NCI-H146 treated with DMSO at 0.1 percent for 48 hours (cell line): ENCODE data around the gene DHX38.
A peak's percentile ranks its signal among the peaks of the same experiment; 100 is the strongest.

Experiments
- DNase-seq: peaks from one replicate; lab custom pipeline; 2025; ENCODE audit not compliant: unreplicated experiment; lab: John Stamatoyannopoulos, UW

Gene DHX38

DNA sequence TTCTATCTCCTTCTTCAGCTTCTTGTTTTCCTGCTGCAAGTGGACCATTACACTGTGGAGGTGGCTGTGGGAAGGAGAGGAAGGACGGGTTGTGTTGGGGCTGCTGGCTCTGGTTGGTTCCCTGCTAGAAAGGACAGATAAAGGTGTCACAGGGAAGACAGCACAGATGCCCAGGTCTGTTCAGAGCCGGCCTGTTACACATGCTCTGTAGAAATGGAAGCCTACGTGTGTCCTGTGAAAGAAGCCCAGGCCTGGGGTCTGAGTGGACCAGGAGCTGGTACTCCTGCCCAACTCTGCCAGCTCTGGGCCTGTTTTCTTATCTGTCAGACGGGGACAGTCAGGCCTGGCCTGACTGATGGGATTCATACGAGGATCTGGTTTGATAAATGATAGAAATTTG is 26.4 kb downstream of the DHX38 start:
- no peak for DNase-seq

GRCh38 chr16:72122308-72122707 is 28.7 kb downstream of the DHX38 start:
- no peak for DNase-seq

DNA sequence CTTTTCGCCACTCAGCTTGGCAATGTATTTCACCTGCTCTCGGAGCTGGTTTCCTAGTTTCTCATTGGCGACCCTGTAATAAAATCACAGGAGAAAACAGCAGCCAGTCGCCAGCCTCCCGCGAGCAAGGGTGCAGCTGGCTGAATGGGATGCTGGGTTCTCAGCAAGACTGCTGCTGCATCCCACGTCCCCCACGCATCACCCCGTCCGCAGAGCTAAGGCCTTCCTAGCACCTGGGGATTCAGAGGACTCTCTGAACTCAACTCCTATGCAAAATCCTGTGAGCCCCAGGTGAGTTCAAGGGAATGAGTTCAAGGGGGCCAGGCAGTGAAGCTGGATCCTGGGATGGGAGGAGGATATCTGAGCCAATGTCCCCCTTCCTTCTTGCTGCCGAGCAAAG is 29.3 kb downstream of the DHX38 start:
- no peak for DNase-seq

- no peak for DNase-seq
Observed at GRCh38 chr16:72123426-72123825, 29.8 kb downstream of the DHX38 start.

DNA sequence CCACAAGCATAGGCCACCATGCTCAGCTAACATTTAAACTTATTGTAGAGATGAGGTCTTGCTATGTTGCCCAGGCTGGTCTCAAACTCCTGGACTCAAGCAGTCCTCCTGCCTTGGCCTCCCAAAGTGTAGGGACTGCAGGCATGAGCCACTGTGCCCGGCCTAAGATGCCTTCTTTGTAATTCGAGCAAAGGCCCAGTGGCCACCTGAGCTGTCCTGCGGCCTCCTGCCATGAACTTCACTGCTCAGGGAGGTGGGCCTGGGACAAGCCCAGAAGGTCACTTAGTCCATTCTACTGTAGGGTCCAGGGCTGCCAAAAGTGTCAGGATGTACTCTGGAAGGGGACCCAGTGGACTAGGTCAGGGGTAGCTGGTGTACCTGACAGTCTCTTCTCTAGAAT is 30.5 kb downstream of the DHX38 start:
- no peak for DNase-seq

DNA sequence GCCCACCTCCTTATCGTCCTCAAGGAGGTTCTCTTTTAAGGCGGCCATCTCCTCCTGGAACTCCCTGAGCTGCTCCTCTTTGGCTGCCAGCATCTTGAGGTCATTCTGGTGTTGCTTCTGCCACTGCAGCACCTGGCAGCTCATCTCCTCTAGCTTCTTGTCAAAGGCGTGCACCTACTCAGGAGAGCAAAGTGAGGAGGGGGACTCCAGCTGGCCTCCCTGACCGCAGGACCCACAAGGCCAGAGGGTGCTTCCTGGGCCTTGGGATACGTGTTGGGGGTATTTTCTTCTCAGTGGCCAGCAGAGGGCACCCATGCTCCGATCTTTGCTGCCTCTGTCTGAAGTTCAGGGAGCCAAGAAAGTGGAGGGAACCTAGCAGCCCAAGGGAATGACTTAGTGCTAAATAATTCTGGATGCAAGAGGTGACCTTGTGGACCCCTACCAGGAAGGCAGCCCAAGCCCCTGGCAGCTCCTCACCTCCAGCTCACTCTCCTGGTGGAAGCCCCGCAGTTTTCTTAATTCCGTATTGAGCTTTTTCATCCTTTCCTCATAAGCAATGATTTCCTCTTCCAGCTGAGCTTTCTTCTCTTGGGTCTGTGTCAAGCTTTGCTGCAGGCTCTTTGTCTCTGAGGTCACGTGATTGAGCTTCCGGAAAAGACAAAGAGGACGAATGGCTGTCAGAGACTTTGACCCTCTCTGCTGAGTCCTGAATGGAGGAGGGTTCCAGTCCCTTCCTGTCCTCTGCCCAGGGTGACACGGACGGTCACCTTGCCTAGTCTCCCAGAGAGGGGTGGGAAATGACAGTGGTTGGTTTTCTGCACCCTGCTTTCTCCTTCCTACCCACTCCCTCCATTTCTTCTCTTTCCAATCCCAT is 31.4 kb downstream of the DHX38 start:
- DNase-seq = peak; percentile 49

GRCh38 chr16:72125635-72126428 is 32.2 kb downstream of the DHX38 start:
- DNase-seq = no peak

DNA sequence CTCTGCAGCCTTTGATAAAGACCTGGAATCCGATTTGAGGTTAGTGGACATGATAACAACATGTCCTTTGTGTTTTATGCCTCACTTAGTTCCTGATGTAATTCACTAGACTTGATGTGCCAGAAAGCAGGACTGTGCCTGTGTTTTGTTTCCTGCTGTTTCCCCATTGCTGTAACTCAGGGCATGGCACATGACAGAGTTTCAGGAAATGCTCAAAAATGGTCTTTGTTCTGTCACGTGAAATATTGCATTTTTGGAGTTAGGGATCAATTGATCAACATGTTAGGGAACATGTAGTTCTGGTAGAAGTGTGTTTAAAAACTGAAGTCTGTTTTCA is 32.8 kb downstream of the DHX38 start:
- no peak for DNase-seq

GRCh38 chr16:72128701-72129100 is 35.1 kb downstream of the DHX38 start:
- DNase-seq = no peak

DNA sequence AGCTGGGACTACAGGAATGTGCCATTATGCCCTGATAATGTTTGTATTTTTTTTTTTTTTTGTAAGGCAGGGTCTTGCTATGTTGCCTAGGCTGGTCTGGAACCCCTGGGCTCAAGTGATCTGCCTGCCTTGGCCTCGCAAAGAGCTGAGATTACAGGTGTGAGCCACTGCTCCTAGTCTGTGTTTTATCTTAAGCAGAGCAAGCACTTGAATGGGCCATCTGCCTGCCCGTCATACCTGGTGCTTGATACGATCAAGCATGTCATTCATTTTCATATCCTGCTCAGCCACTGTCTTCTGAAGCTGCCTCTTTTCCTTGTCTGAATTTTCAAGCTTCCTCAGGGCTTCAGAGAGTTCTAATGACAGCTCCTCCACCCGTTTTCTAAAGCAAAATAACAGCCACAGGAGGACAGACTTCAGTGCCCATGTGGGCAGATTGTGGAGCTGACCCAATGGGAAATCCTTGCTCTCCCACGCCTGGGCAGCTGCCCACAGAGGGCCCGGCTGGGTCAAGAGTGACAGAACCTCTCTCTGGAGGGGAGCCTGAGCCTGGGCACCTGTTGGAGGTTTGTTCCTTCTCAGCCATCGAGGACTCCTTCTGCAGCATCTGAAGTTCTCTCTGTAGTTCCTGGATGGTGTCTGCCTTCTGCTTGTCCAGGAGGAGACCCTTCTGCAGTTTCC is 36.5 kb downstream of the DHX38 start:
- DNase-seq = no peak

GRCh38 chr16:72131036-72131435 is 37.4 kb downstream of the DHX38 start:
- no peak for DNase-seq

DNA sequence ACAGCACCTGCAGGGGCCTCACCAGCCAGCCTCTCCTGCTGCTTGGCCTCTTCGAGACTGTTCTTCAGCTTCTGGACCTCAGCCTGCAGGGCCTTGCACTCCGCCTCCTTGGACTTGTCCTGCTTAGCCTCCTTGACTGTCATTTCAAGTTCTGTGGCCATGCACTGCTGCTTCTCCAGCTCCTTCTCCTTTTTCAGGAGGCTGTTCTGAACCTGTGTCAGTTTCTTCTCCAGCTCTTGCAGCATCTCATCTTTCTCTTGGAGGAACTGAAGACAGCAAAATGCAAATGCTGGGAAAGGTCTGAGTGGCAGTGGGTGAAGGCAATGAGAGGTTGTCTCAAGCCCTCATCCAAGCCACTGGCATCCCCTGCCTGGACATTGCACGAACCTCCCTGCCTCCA is 39.1 kb downstream of the DHX38 start:
- no peak for DNase-seq

GRCh38 chr16:72134507-72134906 is 40.9 kb downstream of the DHX38 start:
- DNase-seq = no peak

DNA sequence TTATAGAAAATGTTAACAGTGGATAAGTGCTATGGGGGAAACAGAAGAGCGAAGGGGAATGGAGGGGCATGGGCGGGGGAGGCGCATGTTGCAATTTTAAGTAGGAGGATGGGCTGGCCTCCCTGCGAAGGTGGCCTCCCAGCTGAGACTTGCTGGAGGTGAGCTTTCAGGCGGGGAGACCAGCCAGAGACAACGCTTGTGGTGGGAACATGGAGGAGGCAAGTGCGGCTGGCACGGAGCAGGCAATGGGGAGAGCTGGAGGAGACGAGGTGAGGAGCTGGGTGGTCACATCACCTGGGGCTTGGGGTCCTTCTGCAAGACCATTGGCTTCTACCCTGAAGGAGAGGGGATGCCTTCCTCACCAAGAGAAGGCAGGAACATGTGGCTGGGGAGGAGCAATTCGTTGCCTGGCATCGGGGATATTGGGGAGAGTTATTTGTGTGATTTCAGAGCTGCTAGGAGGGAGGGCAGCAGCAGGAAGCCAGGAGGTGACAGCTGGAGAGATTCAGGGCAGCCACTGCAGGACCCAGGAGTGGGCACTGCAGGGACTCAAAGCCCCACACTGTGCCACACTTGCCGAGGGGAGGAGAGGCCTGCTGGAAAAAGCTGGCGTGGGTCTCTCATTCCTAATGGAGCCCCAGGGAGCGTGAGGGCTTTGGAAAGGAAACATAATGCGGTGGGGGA is 43.9 kb downstream of the DHX38 start:
- DNase-seq = no peak

DNA sequence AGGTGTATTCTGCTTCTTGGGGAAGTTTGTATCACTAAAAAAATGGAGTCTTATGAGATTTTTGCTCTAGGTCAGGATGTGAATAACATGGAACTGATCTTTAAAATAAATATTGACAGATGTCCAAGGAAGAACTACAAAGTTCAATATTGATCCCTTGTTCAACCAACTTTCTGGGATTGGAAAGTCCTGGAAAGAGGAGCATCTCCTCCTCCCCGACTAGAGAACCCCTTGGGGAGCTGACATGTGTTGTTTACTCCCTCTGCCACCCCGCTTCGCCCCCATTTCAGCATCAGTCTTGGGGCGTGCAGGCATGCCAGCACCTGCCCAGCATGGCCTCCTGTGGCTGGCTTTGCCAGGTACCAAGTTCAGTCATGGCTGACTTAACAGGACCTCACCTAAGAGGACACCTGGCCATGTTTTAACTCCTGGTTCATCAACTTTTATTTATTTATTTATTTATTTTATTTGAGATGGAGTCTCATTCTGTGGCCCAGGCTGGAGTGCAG is 44.5 kb downstream of the DHX38 start:
- no peak for DNase-seq

GRCh38 chr16:72139908-72140307 is 46.3 kb downstream of the DHX38 start:
- DNase-seq = no peak

DNA sequence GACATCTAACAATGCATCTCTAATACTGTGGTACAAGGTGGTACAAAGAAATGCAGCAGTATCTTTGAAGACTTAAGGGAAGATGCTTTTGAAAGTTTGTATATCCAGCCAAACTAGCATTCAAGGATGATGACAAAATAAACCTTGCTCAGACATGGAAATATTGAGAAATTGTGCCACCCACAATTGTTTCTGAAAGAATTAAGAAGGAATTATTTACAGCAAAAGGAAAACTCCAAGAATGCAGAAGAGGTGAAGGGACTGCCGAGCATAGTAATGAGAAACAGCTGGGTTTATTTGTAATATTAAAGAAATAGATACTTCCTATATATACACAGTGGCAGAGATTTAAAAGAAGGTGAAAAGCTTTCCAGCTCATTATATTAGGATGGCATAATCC is 48.8 kb downstream of the DHX38 start:
- no peak for DNase-seq

DNA sequence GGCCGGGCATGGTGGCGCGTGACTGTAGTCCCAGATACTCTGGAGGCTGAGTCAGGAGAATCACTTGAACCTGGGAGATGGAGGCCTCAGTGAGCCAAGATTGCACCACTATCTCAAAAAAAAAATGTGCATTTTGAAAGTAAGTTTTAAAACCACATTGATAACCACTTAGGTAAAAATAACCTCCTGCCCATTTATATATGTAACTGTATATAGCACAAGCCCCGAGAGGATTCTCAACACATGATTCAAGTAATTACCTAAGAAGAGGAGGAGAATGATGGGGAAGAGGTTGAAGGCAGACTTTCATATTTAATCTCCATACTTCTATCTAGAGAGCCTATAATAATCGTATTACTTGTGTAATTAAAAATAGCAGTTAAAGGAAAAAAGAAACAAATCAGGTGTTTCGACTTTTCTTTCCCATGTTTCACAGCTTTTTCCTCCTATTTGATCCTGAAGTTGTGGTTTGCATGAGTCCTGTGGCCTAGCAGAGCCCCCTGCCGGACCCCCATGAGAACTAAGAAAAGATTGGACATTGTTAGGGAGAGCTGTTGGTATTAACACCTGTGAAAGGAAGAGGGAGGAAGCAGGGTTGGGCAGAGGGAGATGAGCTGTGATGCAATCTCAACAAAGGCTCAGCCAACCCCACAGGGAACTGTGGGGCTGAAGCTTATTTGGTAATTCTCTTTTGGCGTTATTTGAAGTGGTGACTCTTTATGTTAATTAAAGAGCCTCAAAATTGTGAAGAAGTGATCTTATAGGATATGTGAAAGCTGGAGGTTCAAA is 56.2 kb downstream of the DHX38 start:
- no peak for DNase-seq

DNA sequence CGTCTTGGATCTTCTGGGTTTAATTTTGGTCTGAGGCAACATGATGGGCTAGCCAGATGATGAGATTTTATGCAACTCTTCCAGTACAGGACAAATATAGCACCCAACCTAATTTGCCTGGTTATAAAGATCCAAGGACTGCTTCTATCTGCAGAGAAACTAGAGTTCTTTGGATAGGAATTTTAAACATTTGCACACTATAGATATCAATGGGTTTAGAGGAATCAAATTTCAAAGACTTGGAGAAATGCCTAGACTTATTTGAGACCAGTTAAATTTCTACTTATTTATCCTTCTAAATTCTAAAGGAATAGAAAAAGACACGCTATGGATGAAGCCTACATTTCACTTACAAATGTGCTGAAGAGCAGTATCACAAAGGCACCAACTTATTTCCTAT is 65.7 kb downstream of the DHX38 start:
- no peak for DNase-seq

GRCh38 chr16:72159801-72160200 is 66.2 kb downstream of the DHX38 start:
- no peak for DNase-seq
